Smooth muscle cell of the brain vasculature (primary cell): Measurements from ENCODE around the gene TIGD3.
A peak's percentile ranks its signal among the peaks of the same experiment; 100 is the strongest.

Experiments used
- DNase-seq: peaks from one replicate; pipeline ENCODE4 v3.0.0-alpha.2; 2012; ENCODE audit warnings: low read depth, low spot score

The TIGD3 gene, protein sequence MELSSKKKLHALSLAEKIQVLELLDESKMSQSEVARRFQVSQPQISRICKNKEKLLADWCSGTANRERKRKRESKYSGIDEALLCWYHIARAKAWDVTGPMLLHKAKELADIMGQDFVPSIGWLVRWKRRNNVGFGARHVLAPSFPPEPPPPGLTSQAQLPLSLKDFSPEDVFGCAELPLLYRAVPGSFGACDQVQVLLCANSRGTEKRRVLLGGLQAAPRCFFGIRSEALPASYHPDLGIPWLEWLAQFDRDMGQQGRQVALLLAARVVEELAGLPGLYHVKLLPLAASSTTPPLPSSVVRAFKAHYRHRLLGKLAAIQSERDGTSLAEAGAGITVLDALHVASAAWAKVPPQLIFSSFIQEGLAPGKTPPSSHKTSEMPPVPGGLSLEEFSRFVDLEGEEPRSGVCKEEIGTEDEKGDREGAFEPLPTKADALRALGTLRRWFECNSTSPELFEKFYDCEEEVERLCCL

GRCh38 chr11:65354265-65355012, at the start of gene TIGD3:
TIGD3 (plus strand) TSS chr11:65354751; CDS start chr11:65355809, 1,058 bp downstream.
- peak; percentile 83 for DNase-seq

DNA sequence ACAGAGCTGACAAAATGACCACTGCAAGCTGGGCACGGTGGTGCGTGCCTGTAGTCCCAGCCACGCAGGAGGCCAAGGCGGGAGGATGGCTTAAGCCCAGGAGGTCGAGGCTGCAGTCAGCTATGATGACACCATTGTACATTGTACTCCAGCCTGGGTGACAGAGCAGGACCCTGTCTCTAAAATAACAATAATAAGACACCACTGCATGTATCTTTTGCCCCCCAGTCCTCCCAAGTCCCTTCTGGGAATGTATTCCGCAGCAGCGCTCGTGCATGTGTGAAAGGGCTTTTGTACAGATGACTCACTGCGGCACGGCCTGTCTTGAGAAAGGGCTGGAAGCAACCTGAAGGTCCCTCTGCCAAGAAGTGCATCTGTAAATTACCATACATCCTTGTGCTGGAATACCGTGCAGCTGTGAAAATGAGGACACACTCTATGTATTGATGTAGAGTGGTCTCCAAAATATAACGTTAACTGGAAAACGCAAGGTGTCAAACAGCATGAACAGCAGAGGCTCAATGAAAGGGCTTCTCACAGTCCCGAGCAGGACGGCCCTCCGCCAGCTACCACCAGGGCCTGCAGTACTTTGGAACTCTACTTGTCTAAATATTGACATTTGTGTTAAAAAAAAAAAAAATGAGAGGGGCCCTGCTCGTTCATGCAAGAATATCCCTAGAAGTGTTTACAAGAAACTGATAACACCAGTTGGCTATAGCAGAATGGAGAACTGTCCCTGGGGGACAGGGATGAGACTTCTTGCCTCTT, 48.9 kb upstream of the TIGD3 start:
- DNase-seq: no peak

DNA sequence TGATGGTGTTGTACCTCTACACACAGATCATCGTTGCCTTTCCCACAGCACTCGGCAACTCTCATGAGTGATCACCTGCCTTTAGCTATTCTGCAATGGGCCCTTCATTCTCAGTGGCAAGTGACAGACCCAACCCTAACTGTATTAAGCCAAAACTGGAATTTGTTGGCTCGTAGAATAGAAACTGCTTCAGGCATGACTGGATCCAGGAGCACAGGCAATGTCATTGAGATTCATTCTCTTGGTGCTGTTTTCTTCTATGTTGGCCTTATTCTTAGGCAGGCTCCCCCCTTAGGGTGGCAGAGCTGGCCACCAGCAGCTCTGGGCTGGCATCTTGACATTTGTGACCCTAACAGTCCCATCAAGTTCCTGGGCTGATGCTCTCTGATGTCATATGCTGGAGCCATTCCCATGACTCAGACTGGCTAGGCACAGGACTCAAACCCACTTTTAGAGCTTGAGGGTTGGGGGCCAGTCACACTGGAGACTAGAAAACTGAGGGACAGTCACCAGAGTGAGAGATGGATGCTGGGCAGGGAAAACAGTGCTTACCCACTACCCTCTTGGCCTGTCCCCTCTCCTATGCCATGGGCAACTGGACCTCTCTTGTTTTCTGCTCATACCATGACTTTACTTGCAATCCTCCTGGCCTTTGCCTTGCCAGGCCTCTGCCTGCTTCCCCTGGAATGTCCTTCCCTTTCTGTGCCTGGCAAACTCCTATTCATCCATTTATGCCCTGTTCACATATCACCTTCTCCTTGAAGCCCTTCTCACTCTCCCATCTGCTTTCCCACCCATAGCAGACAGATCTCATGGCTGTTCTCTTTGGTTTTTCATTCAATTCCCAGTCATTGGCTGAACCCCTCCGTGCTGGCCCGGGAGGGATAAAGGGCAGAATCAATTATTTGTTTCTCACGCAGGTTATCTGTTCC, 47.0 kb upstream of the TIGD3 start:
- no peak for DNase-seq

- DNase-seq: no peak
Observed at GRCh38 chr11:65308281-65308891, 46.2 kb upstream of the TIGD3 start.

- DNase-seq: no peak
Observed at GRCh38 chr11:65309006-65309405, 45.5 kb upstream of the TIGD3 start.

- no peak for DNase-seq
Observed at GRCh38 chr11:65310215-65310614, 44.3 kb upstream of the TIGD3 start.

DNA sequence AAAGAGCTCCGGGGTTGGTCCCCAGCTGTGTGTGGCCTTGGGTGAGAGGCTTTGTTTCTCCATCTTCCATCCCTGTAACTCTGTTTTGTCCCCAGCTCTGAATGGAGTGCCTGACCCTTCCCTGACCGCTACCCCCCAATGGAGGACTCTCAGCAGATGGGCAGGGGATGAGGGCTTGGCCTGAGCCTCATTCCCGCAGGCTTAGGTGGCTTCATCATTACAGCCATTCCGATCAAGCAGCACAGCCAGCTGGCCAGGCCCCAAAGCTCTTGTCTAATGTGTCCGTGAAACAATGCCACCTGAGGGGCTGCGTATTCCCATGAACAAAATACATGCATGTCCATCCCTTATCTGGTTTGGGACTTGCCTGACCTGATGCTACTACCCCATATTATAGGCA, 43.8 kb upstream of the TIGD3 start:
- DNase-seq: no peak

DNA sequence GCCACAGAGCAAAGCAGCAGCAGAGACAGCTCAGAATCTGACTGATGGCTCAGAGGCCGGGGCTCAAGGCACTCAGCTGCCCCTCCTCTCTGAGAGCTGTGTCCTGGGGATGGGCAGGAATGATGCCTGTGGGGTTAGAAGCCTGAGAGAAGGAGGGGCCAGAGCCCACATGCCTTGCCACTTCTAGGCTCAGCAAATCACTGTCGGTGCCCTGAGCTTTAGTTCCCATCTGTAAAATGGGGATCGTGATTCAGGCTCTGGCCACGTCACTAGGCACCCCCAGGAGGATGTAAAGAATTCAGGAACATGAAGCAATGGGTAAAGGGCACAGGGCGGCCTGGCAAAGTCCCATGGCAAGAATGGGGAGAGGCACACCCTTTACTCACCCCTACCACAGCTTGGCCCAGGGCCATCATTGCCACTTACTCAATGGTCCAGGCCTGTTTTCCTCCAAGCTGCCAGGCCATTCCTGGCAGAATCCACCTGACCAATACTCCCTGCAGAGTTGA, 43.3 kb upstream of the TIGD3 start:
- DNase-seq: no peak

DNA sequence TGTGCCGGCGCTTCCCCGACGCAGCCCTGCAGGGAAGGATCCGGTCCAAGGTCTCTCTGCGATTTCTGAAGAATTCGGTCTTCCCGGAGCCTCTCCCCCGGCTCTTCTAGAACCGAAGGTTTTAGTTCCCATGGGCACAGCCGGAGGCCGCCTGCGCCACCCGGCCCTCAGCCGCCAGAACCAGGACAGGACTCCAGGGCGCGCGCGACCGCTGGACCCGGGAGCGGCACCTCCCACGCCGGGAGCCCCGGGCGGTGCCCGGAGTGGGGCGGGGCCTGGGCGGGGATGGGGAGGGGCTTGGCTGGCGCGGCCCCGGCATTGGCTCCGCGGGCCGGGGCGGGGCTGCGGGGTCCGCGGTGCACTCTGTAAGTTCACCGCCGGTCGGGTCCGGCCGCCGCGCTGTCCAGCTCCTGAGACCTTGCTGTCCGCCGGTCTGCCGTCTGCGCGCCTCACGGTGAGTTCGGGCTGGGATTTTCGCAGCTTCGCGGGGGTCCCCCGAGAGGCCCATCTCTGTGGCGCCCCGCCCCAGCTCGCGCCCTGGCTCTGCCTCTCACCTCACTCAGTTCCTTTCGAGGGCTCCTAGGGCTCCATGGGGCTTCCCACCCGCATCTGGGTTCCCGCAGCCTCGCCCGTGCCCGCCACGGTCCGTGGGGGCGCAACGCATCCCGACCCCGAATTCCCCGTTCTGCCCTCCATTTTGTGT, 39.9 kb upstream of the TIGD3 start, which contains the start of gene CDC42EP2:
TSS of gene CDC42EP2 (plus strand) at position 366 of the 703 bp plus-strand sequence. CDS start 6,033 bp downstream, outside the sequence.
- no peak for DNase-seq

DNA sequence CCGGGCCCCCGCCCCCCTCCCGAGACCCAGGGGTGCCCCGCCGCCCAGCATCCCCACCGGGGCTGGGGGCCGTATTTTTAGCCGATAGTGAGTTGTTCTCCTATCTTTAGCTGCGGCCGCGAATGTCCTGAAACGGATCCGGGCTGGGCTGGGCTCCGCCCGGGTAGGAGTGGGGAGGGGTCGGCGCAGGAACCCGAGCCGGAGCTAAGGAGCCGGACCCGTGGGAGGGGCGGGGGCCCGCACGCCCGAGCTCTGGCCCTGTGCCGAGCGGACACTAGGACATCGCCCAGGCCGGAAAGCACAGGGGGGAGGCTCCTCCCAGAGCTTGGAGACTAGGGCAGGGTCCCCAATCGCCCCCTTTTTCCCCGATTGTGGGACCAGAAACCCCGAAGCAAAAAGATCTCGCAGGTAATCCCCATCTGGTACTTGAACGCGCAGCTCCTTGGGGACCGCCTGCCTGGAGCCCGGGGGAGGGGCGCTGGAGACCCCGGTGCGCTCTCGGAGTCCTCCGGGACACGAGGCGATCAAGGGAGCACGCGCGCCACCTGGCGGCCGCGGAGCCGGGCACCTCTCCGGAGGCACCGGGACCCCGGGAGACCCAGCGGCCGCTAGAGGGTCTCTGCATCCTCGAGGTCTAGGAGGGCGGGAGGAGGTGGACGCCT, 39.2 kb upstream of the TIGD3 start:
- no peak for DNase-seq

DNA sequence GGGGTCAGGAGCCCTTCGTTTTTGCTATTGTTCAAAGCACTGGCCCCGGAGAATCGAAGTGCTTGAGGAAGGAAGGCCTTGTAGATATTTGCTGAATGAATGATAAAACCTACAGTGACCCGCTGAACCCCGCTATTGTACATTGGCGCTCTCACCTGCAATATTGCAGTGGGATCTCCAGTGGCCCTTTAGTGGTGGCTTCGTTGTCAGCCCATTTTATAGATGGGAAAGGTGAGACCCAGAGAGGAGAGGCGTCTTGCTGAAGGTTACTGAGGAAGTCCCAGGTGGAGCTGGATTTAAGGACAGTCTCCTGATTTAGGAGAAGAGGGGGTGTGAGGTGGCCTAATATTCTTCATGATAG, 38.7 kb upstream of the TIGD3 start:
- DNase-seq: no peak

- no peak for DNase-seq
Observed at GRCh38 chr11:65316227-65317024, 38.1 kb upstream of the TIGD3 start.

DNA sequence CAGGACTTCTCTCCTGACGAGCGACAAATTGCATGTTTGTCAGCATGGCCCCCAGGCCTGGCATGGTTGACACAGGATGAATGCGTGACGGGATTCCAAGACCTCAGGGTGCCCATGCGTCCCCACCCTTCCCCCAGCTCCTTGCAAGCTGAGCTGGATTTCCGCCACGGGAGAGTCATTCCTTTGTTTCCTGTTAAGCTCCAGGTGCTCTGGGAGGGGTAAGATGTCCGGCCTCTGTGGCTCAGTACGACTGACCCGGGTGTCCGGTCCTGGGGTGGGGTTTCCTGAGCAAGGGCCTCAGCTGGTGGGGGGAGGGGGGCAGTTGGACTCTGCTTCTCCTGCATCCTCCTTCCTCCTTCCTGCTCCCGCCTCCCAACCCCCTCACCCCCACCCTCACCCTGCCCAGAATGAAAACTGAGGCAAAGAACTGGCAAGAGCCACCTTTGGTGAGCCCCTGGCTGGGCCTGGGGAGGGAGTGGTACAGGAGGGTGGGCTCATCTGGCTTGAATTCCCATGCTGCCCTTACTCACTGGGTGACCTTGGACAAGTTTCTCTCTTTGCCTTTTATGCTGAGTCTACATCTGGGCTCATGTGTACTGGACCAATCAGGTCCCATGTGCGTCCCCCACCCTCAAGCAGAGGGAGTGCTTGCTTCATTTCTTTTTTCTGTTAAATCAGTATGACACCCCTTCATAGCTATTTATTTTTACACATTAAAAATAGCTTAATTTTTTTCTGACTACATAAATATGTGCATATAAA, 37.3 kb upstream of the TIGD3 start:
- no peak for DNase-seq

GRCh38 chr11:65320386-65321075, 34.0 kb upstream of the TIGD3 start:
- no peak for DNase-seq

- DNase-seq: no peak
Observed at GRCh38 chr11:65321076-65321475, 33.5 kb upstream of the TIGD3 start.

DNA sequence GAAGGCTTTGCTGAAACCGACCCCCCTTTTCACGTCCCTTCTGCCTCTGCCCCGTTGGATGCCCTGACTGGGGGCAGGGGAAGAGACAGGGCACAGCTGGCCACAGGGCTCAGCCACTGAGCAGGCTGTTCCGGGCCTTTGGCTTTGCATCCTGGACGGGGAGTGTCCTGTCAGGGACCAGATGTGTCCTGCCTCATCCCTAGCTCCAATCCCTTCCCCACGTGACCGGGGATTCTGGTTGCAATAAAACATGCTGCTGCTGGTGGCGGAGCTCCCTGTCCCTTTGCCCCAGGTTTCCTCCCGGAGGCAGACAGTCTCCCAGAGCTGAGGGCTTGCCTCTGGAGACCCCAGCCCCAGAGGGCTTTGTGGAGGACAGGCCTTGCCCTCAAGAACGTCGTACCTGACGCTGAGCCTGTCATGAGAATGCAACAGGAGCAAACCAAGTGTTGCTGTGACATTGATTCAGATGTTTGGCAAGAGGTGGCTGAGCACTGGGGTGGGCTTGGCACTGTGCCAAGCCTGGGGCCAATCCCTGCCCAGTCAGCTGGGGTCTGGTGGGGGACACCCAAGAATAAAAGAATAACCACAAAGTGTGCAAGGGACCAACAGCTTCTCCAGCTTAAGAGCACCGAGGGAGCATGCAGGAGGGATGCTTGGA, 32.6 kb upstream of the TIGD3 start:
- no peak for DNase-seq
